Stomach (tissue), 4 donors: ENCODE data around the gene VBP1.
"Not testable (repeated sequence)": the region's sequence is repeated elsewhere in the genome, so short reads cannot be mapped to it uniquely, and the experiment has no call there.

ENCODE experiments used
- POLR2A ChIP-seq, 4 donors: fragments of 450-650 bp; IDR thresholded peaks; one replicate each; pipeline ENCODE4 v1.6.1; 2016; ENCODE audit warnings: antibody characterized with exemption in 4 of 4, control low read depth in 2 of 4, mild to moderate bottlenecking in 1 of 4, moderate library complexity in 1 of 4
- POLR2AphosphoS5 ChIP-seq, 3 donors: sonication (generic); formaldehyde crosslinking; IDR thresholded peaks; one replicate each; pipeline ENCODE4 v1.6.1; 2016; ENCODE audit warnings: antibody characterized with exemption in 3 of 3
- TF ChIP-seq, protein P1 (sequence below), 7 experiments: fragments of 450-650 bp in 4 of 7; fragments of 200-600 bp in 3 of 7; sonication (generic) in 3 of 7; IDR thresholded peaks; one replicate each; pipeline ENCODE4 v1.5.1; 2016 to 2019; ENCODE audit warnings: antibody characterized with exemption in 7 of 7, control low read depth in 2 of 7, mild to moderate bottlenecking in 1 of 7

DNA sequence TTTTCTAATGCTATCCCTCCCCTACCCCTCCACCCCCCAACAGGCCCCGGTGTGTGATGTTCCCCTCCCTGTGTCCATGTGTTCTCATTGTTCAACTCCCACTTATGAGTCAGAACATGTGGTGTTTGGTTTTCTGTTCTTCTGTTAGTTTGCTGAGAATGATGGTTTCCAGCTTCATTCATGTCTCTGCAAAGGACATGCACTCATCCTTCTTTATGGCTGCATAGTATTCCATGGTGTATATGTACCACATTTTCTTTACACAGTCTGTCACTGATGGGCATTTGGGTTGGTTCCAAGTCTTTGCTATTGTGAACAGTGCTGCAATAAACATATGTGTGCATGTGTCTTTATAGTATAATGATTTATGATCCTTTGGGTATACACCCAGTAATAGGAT, 51.7 kb downstream of the VBP1 start:
- TF ChIP-seq, protein P1, sequence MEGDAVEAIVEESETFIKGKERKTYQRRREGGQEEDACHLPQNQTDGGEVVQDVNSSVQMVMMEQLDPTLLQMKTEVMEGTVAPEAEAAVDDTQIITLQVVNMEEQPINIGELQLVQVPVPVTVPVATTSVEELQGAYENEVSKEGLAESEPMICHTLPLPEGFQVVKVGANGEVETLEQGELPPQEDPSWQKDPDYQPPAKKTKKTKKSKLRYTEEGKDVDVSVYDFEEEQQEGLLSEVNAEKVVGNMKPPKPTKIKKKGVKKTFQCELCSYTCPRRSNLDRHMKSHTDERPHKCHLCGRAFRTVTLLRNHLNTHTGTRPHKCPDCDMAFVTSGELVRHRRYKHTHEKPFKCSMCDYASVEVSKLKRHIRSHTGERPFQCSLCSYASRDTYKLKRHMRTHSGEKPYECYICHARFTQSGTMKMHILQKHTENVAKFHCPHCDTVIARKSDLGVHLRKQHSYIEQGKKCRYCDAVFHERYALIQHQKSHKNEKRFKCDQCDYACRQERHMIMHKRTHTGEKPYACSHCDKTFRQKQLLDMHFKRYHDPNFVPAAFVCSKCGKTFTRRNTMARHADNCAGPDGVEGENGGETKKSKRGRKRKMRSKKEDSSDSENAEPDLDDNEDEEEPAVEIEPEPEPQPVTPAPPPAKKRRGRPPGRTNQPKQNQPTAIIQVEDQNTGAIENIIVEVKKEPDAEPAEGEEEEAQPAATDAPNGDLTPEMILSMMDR (IDR thresholded peaks at IDR 0.05), result not testable (repeated sequence)
- not testable (repeated sequence) for TF ChIP-seq POLR2AphosphoS5, POLR2A (IDR thresholded peaks at IDR 0.05)
